ENCODE measurements around the gene INO80B. TPM values are rescaled to one million over a fixed set of nuclear protein-coding genes. Genes with fewer than 3 reads are reported as not detected.

INO80B gene
- polyA plus RNA-seq, 1 of the 3 experiments (the other 2 are of a cell fraction), result 41.7 TPM

GRCh38 chr2:74425523-74425922 lies 29.4 kb upstream of the INO80B start:
- Histone ChIP-seq H3K27ac (ENCODE audit: low read depth in 2 of 2, low read length in 1 of 2) (no peak overlapping the region), H3K9ac (no peak overlapping the region), H4K20me1 (ENCODE audit: insufficient read depth) (no peaks in the 10 kb centered on the region)

GRCh38 chr2:74426181-74426758 lies 28.6 kb upstream of the INO80B start:
- Histone ChIP-seq H4K20me1 (ENCODE audit: insufficient read depth) (no peaks in the 10 kb centered on the region), H3K9me2 (no peaks in the 10 kb centered on the region), H3K4me3 (ENCODE audit: low read depth in 2 of 2, low read length in 1 of 2) (no peak overlapping the region), H3F3A (replicated peaks; ENCODE audit: insufficient read depth) (peaks cover 4% of the 10 kb centered on the region), H3K79me2 (ENCODE audit: insufficient read depth) (no peaks in the 10 kb centered on the region), H3K36me3 (replicated peaks in 1 of 2; ENCODE audit: control insufficient read depth in 1 of 2, insufficient read depth in 2 of 2, low read length in 1 of 2) (peaks cover 6 to 47% of the 10 kb centered on the region in 2 experiments), H3K27me3 (ENCODE audit: insufficient read depth) (no peaks in the 10 kb centered on the region), H3K4me2 (no peak overlapping the region), H2AFZ (ENCODE audit: low read depth) (no peak overlapping the region), H3K4me1 (ENCODE audit: control insufficient read depth in 1 of 2, insufficient read depth in 2 of 2, low read depth in 1 of 2, low read length in 1 of 2) (peaks cover 0 to 13% of the 10 kb centered on the region in 2 experiments; a peak in 1 of 4 replicates), H3K9me3 (no peaks in the 10 kb centered on the region), H3K9ac (no peak overlapping the region), H3K27ac (ENCODE audit: low read depth in 2 of 2, low read length in 1 of 2) (no peak overlapping the region)
- WGBS (ENCODE audit: low lambda C conversion rate), result 94% methylated on average over 11 of the region's 14 CpGs
- ChIA-PET POLR2A (interaction anchor here (2.7 kb wide), 1 partner anchor 14 kb away, joined by 15 read pairs; no protein-coding TSS in a partner anchor), CTCF (no interaction called here)
- TF ChIP-seq MXI1 (IDR thresholded peaks at IDR 0.05; ENCODE audit: low read depth, low read length) (no peak), EP300 (IDR thresholded peaks at IDR 0.05; ENCODE audit: borderline replicate concordance in 1 of 2, low read depth in 1 of 2, low read length in 1 of 2) (no peak), IRF3 (IDR thresholded peaks at IDR 0.05; ENCODE audit: low read depth, low read length) (no peak), JUND (IDR thresholded peaks at IDR 0.05) (no peak), SIN3A (IDR thresholded peaks at IDR 0.05; ENCODE audit: borderline replicate concordance, low read depth, low read length) (no peak), EZH2phosphoT487 (IDR thresholded peaks at IDR 0.05; ENCODE audit: borderline replicate concordance, low read depth) (no peak)
- TF ChIP-seq, protein P1, sequence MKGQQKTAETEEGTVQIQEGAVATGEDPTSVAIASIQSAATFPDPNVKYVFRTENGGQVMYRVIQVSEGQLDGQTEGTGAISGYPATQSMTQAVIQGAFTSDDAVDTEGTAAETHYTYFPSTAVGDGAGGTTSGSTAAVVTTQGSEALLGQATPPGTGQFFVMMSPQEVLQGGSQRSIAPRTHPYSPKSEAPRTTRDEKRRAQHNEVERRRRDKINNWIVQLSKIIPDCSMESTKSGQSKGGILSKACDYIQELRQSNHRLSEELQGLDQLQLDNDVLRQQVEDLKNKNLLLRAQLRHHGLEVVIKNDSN (IDR thresholded peaks at IDR 0.05; ENCODE audit: borderline replicate concordance, low read depth), result no peak
- DNase-seq, result no peak

More at GRCh38 chr2:74425523-74425922, 29.4 kb upstream of the INO80B start:
- H3K36me3 ChIP-seq (replicated peaks in 1 of 2; ENCODE audit: control insufficient read depth in 1 of 2, insufficient read depth in 2 of 2, low read length in 1 of 2), result peaks cover 6 to 43% of the 10 kb centered on the region in 2 experiments
- WGBS (ENCODE audit: low lambda C conversion rate), result 67% methylated on average over 3 of the region's 7 CpGs
- TF ChIP-seq RXRA (IDR thresholded peaks at IDR 0.05; ENCODE audit: borderline replicate concordance, low read depth), result no peak
- no peak for TF ChIP-seq MEF2A (IDR thresholded peaks at IDR 0.05; ENCODE audit: borderline replicate concordance, low read depth)
- TF ChIP-seq FOXJ3 (CRISPR knock-in tag; IDR thresholded peaks at IDR 0.05), result no peak
- CTCF ChIA-PET, result no interaction called here
- H3F3A ChIP-seq (replicated peaks; ENCODE audit: insufficient read depth), result peaks cover 8% of the 10 kb centered on the region
- DNase-seq, result peak; percentile 8
- no peak overlapping the region for H3K4me3 ChIP-seq (ENCODE audit: low read depth in 2 of 2, low read length in 1 of 2)
- H3K79me2 ChIP-seq (ENCODE audit: insufficient read depth), result no peaks in the 10 kb centered on the region
- no peaks in the 10 kb centered on the region for H3K9me2 ChIP-seq
- no peaks in the 10 kb centered on the region for H3K27me3 ChIP-seq (ENCODE audit: insufficient read depth)
- no peaks in the 10 kb centered on the region for H3K9me3 ChIP-seq
- no peak overlapping the region for H3K4me2 ChIP-seq
- H3K4me1 ChIP-seq (ENCODE audit: control insufficient read depth in 1 of 2, insufficient read depth in 2 of 2, low read depth in 1 of 2, low read length in 1 of 2), result peaks cover 0 to 13% of the 10 kb centered on the region in 2 experiments; a peak in 1 of 4 replicates
- POLR2A ChIA-PET, result interaction anchor here (2.7 kb wide), 1 partner anchor 14 kb away, joined by 15 read pairs; no protein-coding TSS in a partner anchor
- no peak overlapping the region for H2AFZ ChIP-seq (ENCODE audit: low read depth)
